Raji (cell line): ENCODE data around the gene OSBPL1A.

Experiments
- POLR2A ChIP-seq: IDR thresholded peaks from 2 replicates; pipeline ENCODE4 v1.6.1; 2011; ENCODE audit warnings: low read depth, low read length, control low read depth; ENCODE audit not compliant: insufficient read depth

OSBPL1A gene

DNA sequence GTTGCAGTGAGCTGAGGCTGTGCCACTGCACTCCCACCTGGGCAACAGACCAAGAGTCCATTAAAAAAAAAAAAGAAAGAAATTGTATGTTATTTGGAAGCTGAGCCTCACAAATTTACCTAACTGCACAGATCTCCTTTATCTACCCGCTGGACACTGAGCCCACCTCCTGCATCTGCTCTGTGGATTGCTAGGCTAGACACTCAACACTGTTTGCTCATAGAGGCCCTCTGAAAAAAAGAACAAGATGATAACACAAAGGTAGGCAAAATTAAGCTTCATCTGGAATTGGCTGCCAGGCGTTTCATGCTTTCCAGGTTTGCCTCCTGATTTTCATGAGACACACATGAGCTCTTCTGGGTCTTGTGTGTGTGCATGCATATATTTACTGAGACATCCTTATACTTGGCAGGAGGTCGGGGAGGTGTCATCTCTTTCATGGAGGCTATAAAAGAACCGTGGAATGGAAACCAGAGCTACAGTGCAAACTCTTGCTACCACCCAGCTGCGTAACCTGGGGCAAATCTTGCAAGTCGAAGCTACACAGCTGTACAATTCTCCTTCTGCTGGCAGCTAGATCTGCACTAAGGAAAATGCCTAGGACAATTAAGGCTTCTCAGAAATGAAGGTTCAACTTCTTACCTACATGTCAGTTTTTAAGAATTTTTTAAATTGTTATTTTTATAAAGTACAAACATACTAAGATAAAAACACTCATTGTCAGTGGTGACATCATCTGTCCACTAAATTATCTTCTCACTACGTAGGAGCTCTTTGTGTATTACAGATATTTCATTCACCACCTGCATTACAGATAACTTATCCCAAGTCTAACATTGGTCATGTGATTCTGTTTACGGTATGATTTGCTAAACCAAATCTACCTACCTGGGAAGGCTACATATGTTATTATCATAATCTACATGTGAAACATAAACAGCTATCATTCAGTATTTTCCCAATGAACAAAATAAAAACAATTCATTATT is 195.6 kb downstream of the OSBPL1A start:
- TF ChIP-seq POLR2A: no peak

DNA sequence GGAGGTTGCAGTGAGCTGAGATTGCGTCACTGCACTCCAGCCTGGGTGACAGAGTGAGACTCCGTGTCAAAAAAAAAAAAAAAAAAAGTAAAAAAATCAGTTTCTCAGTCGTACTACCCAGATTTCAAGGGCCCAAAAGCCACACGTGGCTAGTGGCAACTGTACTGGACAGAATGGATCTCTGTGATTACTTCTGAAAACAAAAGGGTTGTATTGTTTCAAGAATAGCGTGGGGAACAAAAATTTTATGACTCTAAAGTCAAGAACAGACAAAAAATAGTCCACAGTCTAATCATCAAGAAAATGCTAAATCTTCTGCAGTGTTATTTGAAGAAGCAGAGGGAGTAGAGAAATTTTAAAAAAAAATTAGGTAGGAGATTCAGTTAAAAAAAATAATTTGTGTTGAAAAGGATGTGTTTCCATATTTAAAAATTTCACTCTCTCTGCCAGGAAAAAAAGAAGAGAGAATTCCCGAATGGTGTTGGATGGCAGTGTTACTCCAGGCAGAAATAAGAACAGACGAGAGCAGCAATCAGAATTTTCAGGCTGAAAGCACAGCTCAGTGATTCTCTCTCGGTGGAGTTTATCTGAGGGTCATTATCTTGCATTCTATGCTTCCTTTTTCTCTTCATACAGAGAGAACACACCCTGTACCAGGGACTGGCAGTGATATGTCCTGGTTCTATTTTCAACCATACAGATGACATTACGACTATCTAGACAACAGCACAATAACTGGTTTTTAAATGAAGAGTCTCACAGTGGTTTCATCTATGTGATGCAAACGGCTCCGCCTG is 196.9 kb downstream of the OSBPL1A start:
- no peak for TF ChIP-seq POLR2A

DNA sequence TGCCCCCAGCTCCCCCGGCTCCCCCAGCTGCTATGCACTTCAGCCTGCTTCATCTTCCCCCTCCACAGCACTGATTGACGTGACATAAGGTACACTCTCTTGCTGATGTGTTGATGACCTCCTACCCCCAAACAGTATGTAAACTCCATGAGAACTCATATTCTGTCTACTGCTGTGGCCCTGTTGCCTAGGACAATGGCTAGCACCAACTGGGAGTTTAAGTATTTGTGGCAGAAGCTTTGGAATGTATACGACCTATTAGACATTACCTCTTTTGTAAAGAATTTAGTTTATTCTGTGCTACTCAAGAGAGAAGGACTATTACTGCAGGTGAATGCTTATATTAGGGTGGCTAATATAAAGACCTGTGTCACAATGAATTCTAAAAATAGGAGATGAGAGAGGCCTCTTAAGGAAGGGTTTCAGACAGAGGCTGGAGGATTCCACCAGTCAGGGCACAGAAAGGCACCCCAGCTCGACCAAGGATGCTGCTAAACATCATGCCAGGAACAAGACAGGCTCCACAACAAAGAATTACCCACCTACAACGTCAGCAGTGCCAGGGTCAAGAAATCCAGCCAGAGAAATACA is 198.2 kb downstream of the OSBPL1A start:
- no peak for TF ChIP-seq POLR2A

DNA sequence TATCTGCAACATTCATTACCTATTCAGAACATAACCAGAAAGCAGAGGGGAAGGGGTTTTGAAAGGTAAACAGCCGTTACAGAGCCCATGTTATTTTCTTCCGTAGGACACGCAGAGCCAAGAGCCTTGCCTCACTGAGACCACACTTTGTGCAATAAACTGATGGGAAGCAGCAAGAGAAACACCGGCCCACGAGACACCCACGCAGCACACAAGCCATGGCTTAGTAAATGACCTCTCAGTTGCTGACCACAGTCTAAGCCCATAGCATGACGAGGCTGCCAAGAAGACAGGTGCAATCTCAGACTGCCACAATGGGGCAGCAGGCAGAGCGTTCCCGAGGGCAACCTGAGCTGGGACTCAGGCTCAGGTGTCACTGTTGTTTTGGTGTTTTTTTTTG is 199.2 kb downstream of the OSBPL1A start:
- no peak for TF ChIP-seq POLR2A

DNA sequence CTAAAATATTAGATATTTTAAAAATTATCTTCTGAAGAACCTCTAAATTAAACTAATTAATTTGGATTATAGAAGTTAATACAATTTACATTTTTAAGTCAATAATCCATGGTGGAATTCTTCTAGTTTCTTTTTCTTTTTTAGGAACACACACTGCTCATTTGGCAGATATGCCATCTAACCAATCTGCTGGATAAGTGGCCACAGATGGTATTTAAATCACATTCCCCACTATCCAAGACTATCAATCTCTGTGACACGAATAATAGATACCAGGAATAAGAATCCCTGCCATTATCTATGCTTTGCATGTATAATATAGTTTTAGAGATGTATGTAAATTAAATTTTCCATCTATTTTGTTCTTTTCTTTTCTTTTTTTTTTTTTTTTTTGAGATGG is 200.2 kb downstream of the OSBPL1A start:
- no peak for TF ChIP-seq POLR2A

DNA sequence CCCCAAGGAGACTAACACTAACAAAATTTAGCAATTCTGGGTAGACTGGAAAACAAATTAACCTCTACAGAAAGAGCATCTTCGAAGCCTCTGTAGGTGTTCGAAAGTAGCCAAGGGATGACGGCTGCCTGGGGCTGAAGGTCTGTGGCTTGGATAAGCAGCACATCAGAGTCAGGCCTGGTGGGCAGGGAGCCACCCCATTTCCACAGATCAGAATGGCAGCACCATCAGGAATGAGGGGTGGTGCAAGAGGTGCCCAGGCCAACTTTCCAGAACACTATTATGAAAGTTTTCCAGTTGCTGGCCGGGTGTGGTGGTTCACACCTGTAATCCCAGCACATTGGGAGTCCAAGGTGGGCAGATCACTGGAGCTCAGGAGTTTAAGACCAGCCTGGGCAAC is 200.9 kb downstream of the OSBPL1A start:
- TF ChIP-seq POLR2A: no peak

DNA sequence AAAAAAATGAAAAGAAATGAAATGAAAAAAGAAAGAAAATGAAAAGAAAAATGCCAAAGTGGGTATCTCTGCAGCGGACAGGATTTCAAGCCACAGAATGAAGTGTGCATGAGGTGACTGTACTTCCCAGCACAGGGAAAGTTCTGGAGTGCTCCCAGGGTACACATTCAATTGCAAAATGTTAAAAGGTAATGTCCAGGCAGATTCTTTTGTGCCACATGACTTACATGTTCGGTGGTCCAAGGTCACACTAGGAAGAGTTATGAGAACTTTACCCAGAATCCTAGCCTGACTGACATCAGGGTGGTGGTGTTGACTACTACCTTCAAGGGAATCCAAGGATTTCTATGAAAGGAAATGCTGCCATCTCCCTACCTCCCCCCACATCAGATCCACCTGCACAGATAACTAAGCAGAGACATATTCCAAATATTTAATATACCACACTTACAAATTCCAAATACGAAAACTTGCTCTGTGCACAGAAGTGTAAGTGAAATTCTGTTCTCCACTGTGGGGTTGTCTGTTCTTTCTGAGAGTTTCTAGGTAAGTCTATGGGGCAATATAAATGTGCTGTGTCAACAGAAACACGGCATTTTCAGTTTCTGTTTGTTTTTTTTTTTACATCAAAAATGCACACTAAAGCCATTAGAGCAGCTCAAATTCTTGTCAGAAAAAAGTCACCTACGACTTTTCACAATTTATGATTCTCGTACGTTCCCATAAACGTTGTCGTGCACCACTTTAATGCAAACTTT is 202.1 kb downstream of the OSBPL1A start:
- no peak for TF ChIP-seq POLR2A

DNA sequence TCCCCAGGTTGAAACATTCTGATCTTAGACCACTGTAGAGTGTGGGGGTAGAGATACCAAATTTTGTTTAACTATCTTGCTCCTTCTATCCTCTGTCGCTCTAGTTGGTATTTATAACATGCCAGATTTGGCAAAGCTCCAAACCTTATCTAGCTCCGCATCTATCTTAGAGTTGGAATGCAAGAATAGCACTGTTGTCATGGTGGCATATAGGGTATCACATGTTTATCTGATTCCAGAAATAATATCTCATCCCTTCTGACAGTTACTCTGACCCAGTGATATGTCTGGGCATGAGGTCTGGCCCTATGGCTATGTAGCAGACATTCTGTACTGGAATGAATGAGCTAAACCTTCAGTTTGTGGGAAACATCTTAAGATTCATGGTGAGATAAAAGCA is 207.0 kb downstream of the OSBPL1A start:
- TF ChIP-seq POLR2A: no peak

DNA sequence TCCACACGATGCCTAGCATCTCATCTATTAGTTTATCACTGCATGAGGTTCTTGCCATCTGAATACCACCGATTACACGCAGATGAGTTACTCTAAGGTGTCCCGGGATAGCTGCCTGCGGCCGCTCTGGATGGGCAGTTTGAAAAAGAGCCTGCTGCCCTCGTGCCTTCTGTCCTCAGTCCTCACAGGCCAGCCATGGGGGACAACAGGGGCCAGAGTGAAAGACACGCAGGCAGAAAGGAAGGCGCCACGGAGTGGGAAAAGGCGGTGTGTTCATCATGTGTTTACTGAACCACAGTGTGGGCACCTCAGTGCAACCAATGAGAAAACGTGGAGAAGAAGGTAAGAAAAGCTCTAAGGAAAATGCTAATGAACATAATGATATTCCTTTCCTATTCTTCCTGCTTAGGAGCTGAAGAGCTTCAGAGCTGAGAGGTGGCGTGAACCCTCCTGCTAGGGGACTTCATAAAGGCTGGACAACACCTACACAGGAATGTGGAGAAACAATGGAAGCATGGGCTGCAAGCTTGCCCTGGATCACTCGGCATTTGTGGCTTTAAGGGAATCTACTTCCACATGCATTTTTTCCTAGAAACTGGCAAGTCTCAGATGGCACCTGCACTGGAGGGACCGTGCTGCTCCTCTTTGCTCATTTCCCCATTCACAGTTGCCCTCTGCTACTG is 207.8 kb downstream of the OSBPL1A start:
- no peak for TF ChIP-seq POLR2A

DNA sequence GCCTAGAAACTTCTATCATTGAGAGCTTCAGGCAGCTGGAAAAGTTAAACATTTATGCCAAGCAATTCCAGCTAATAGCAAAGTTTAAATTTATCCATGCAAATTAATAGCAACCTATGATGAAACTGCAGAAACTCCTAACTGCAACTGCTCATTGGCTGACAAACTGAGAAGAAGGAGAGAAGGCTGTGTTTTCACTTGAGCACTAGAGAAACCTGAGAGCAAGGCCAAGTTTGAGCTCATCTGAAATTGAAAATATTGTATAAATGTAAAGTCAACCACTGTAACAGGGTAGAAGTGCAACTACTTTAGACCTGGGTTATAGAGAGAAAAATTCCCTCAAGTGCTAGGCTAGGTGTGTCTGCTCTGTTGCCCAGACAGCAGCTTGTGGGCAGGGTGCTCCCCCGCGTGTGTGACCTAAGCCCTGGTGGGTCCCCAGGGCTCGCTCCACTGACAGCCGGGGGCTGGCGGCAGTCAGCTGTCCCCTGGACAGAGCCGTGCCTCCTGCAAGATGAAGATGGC is 208.6 kb downstream of the OSBPL1A start:
- no peak for TF ChIP-seq POLR2A

DNA sequence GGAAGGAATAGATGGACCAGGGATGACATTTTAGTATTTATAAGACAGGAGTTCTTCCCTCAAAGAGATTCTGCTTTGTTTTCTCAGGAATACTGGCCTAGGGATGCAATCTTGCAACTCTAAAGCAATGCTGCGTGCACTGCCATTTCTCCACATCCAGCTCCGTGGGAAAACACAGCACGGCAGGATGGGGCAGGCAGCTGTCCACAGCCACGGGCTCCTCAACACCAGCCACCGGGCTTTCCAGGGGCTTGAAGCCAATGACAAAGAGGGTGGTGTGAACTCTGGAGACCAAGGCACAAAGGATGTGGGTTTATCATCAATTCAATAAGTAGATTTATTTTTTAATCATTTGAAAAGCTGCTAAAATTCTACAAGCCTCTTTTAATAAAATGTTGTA is 209.5 kb downstream of the OSBPL1A start:
- no peak for TF ChIP-seq POLR2A

DNA sequence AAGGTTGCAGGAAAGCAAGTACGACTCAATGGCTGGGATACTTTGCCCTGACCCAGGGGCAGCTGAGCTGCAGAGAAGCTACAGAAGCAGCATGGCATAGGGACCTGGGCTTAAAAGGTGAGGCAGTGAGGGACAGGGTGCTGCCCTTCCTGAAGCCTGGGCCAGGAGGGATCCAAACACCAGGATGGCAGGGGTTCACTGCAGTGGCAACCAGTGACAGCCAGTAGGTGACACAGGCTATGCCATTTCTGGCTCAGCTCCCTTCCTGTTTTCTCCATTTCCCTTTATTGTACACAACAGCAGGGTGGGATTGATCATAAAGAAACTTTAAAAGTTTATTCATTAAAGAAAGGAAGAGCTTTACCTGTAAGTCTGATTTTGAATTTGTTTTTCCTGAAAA is 209.9 kb downstream of the OSBPL1A start:
- no peak for TF ChIP-seq POLR2A

DNA sequence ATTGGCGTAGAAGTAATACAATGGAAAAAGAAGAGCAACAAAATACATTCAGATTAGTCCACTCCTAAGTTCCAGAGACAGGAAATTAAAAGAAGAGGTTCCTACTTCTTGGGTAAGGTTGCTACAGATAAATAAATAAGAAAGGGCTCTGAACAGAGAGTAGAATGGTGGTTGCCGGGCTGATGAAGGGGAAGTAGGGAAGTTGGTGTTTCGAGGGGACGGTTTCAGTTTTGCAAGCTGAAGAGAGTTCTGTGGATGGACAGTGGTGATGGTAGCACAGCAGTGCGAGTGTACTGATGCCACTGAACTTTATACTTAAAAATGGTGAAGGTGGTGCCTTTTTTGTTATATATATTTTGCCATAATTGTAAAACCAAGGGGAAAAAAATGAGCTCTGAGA is 210.6 kb downstream of the OSBPL1A start:
- no peak for TF ChIP-seq POLR2A

DNA sequence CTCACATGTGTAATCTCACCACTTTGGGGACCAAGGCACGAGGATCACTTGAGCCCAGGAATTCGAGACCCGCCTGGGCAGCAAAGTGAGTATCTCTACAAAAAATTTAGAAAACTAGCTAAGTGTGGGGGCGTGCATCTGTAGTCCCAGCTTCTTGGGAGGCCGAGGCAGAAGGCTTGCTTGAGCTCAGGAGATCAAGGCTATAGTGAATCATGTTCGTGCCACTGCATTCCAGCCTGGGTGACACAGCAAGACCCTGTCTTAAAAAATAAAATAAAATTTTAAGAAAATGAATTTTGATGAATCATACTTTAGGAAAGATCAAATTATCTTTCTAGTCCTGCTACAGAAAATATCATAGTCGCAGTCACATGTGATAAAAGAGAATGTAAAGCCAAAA is 211.8 kb downstream of the OSBPL1A start:
- TF ChIP-seq POLR2A: no peak
